Measurements from ENCODE around the gene ALCAM.

Gene ALCAM

GRCh38 chr3:105528955-105529354 is 162.2 kb downstream of the ALCAM start:
- TF ChIP-seq FOXP2 (optimal IDR thresholded peaks at IDR 0.05; ENCODE audit: borderline replicate concordance, extremely low read depth, extremely low read length, insufficient read depth), result no peak

GRCh38 chr3:105529456-105529855 is 162.7 kb downstream of the ALCAM start:
- no peak for TF ChIP-seq TAF1 (IDR thresholded peaks at IDR 0.05; ENCODE audit: borderline replicate concordance, insufficient read depth, low read length)
- TF ChIP-seq REST (IDR thresholded peaks at IDR 0.05; ENCODE audit: insufficient read depth in 1 of 2, low read depth in 2 of 2, low read length in 2 of 2), result no peak
- no peak for TF ChIP-seq FOXP2 (optimal IDR thresholded peaks at IDR 0.05; ENCODE audit: borderline replicate concordance, extremely low read depth, extremely low read length, insufficient read depth)
- TF ChIP-seq SIN3A (IDR thresholded peaks at IDR 0.05; ENCODE audit: borderline replicate concordance, insufficient read depth, low read length), result no peak
- TF ChIP-seq POLR2AphosphoS5 (IDR thresholded peaks at IDR 0.05; ENCODE audit: low read depth, low read length), result no peak

GRCh38 chr3:105532251-105532650 is 165.5 kb downstream of the ALCAM start:
- no peak for TF ChIP-seq SIN3A (IDR thresholded peaks at IDR 0.05; ENCODE audit: borderline replicate concordance, insufficient read depth, low read length)
- no peak for TF ChIP-seq TAF1 (IDR thresholded peaks at IDR 0.05; ENCODE audit: borderline replicate concordance, insufficient read depth, low read length)
- no peak for TF ChIP-seq FOXP2 (optimal IDR thresholded peaks at IDR 0.05; ENCODE audit: borderline replicate concordance, extremely low read depth, extremely low read length, insufficient read depth)
- TF ChIP-seq REST (IDR thresholded peaks at IDR 0.05; ENCODE audit: insufficient read depth in 1 of 2, low read depth in 2 of 2, low read length in 2 of 2), result no peak
- TF ChIP-seq POLR2AphosphoS5 (IDR thresholded peaks at IDR 0.05; ENCODE audit: low read depth, low read length), result no peak

- TF ChIP-seq TAF1 (IDR thresholded peaks at IDR 0.05; ENCODE audit: borderline replicate concordance, insufficient read depth, low read length) (no peak), POLR2AphosphoS5 (IDR thresholded peaks at IDR 0.05; ENCODE audit: low read depth, low read length) (no peak), FOXP2 (optimal IDR thresholded peaks at IDR 0.05; ENCODE audit: borderline replicate concordance, extremely low read depth, extremely low read length, insufficient read depth) (no peak), SIN3A (IDR thresholded peaks at IDR 0.05; ENCODE audit: borderline replicate concordance, insufficient read depth, low read length) (no peak), REST (IDR thresholded peaks at IDR 0.05; ENCODE audit: insufficient read depth in 1 of 2, low read depth in 2 of 2, low read length in 2 of 2) (no peak)
These were observed 167.3 kb downstream of the ALCAM start for GRCh38 chr3:105533960-105534359.

- TF ChIP-seq FOXP2 (optimal IDR thresholded peaks at IDR 0.05; ENCODE audit: borderline replicate concordance, extremely low read depth, extremely low read length, insufficient read depth) (no peak), SIN3A (IDR thresholded peaks at IDR 0.05; ENCODE audit: borderline replicate concordance, insufficient read depth, low read length) (no peak), TAF1 (IDR thresholded peaks at IDR 0.05; ENCODE audit: borderline replicate concordance, insufficient read depth, low read length) (no peak), POLR2AphosphoS5 (IDR thresholded peaks at IDR 0.05; ENCODE audit: low read depth, low read length) (no peak), REST (IDR thresholded peaks at IDR 0.05; ENCODE audit: insufficient read depth in 1 of 2, low read depth in 2 of 2, low read length in 2 of 2) (no peak)
These were observed 167.8 kb downstream of the ALCAM start for GRCh38 chr3:105534491-105534890.
